H9 (cell line): ENCODE measurements around the gene ITGB2. TPM values are rescaled to one million over a fixed set of nuclear protein-coding genes. Genes with fewer than 3 reads are reported as not detected.
A peak's percentile ranks its signal among the peaks of the same experiment; 100 is the strongest.

Experiments
- DNase-seq: peaks from one replicate; pipeline ENCODE4 v3.0.0-alpha.2; 2017
- H2AFZ ChIP-seq: one replicate; pipeline ENCODE4 v1.6.1; 2013; ENCODE audit warnings: mild to moderate bottlenecking, low read length, control low read depth, moderate library complexity
- H2AK5ac ChIP-seq: 2 replicates; pipeline ENCODE4 v1.6.1; 2013; ENCODE audit warnings: low read length, control low read depth, mixed read lengths; ENCODE audit not compliant: insufficient read length
- H2BK120ac ChIP-seq: one replicate; pipeline ENCODE4 v1.6.1; 2013; ENCODE audit warnings: low read depth, mild to moderate bottlenecking, low read length, control low read depth, inconsistent platforms; ENCODE audit not compliant: poor library complexity, severe bottlenecking
- H2BK12ac ChIP-seq: 2 replicates; pipeline ENCODE4 v1.6.1; 2013; ENCODE audit warnings: low read length, control low read depth, mixed read lengths, low read depth; ENCODE audit not compliant: insufficient read length
- H2BK15ac ChIP-seq: 2 replicates; pipeline ENCODE4 v1.6.1; 2013; ENCODE audit warnings: low read depth, low read length, control low read depth
- H2BK20ac ChIP-seq: one replicate; pipeline ENCODE4 v1.6.1; 2013; ENCODE audit warnings: low read depth, mild to moderate bottlenecking, low read length, control low read depth, inconsistent platforms; ENCODE audit not compliant: poor library complexity, severe bottlenecking
- H2BK5ac ChIP-seq: 2 replicates; pipeline ENCODE4 v1.6.1; 2013; ENCODE audit warnings: low read length, control low read depth, mixed read lengths; ENCODE audit not compliant: insufficient read length
- H3K14ac ChIP-seq: 2 replicates; pipeline ENCODE4 v1.6.1; 2013; ENCODE audit warnings: low read length, control low read depth; ENCODE audit not compliant: insufficient read depth
- H3K18ac ChIP-seq: 2 replicates; pipeline ENCODE4 v1.6.1; 2013; ENCODE audit warnings: low read depth, mild to moderate bottlenecking, mixed read lengths, low read length, control low read depth; ENCODE audit not compliant: insufficient read length
- H3K23ac ChIP-seq: 2 replicates; pipeline ENCODE4 v1.6.1; 2013; ENCODE audit warnings: low read length, control low read depth, mixed read lengths, low read depth; ENCODE audit not compliant: insufficient read length
- H3K23me2 ChIP-seq: 2 replicates; pipeline ENCODE4 v1.6.1; 2013; ENCODE audit warnings: low read depth, mild to moderate bottlenecking, mixed read lengths, low read length, control low read depth; ENCODE audit not compliant: insufficient read length, poor library complexity, severe bottlenecking
- H3K27ac ChIP-seq: 2 replicates; pipeline ENCODE4 v1.5.1; 2013; ENCODE audit warnings: low read length, control low read depth, mixed read lengths, low read depth; ENCODE audit not compliant: insufficient read length
- H3K27me3 ChIP-seq: 2 replicates; pipeline ENCODE4 v1.6.1; 2013; ENCODE audit warnings: low read length, control low read depth, inconsistent platforms; ENCODE audit not compliant: insufficient read depth
- H3K4ac ChIP-seq: 2 replicates; pipeline ENCODE4 v1.6.1; 2013; ENCODE audit warnings: low read depth, mild to moderate bottlenecking, control low read depth, inconsistent platforms, low read length, moderate library complexity
- H3K4me1 ChIP-seq: 2 replicates; pipeline ENCODE4 v1.6.1; 2013; ENCODE audit warnings: low read length, control low read depth, inconsistent platforms; ENCODE audit not compliant: insufficient read depth
- H3K4me2 ChIP-seq: 2 replicates; pipeline ENCODE4 v1.6.1; 2013; ENCODE audit warnings: low read length, control low read depth, mixed read lengths; ENCODE audit not compliant: insufficient read length, insufficient read depth
- H3K56ac ChIP-seq: 2 replicates; pipeline ENCODE4 v1.6.1; 2013; ENCODE audit warnings: low read depth, mild to moderate bottlenecking, mixed read lengths, low read length, control low read depth; ENCODE audit not compliant: insufficient read length
- H3K79me1 ChIP-seq: 2 replicates; pipeline ENCODE4 v1.6.1; 2013; ENCODE audit warnings: low read depth, mild to moderate bottlenecking, moderate library complexity, low read length, control low read depth, inconsistent platforms; ENCODE audit not compliant: insufficient read depth, poor library complexity, severe bottlenecking
- H3K79me2 ChIP-seq: 2 replicates; pipeline ENCODE4 v1.6.1; 2013; ENCODE audit warnings: low read length, control low read depth, inconsistent platforms; ENCODE audit not compliant: insufficient read depth
- H3K9ac ChIP-seq: 2 replicates; pipeline ENCODE4 v1.6.1; 2013; ENCODE audit warnings: low read length, control low read depth, mixed read lengths; ENCODE audit not compliant: insufficient read length; ENCODE audit errors: extremely low read depth
- H3K9me3 ChIP-seq: one replicate; pipeline ENCODE4 v1.6.1; 2013; ENCODE audit warnings: low read depth, low read length, inconsistent platforms; ENCODE audit not compliant: control insufficient read depth
- H3T11ph ChIP-seq: one replicate; pipeline ENCODE4 v1.6.1; 2013; ENCODE audit warnings: mild to moderate bottlenecking, low read length, control low read depth, inconsistent platforms
- H4K20me1 ChIP-seq: one replicate; pipeline ENCODE4 v1.6.1; 2013; ENCODE audit not compliant: control insufficient read depth, insufficient read length, insufficient read depth
- H4K5ac ChIP-seq: 2 replicates; pipeline ENCODE4 v1.6.1; 2013; ENCODE audit warnings: low read depth, mild to moderate bottlenecking, mixed read lengths, low read length, control low read depth; ENCODE audit not compliant: insufficient read length
- H4K8ac ChIP-seq: replicated peaks from 2 replicates; pipeline ENCODE4 v1.6.1; 2013; ENCODE audit warnings: low read length, control low read depth, mixed read lengths, low read depth; ENCODE audit not compliant: insufficient read length
- H4K91ac ChIP-seq: 2 replicates; pipeline ENCODE4 v1.6.1; 2013; ENCODE audit warnings: low read depth, mild to moderate bottlenecking, moderate library complexity, mixed read lengths, low read length, control low read depth; ENCODE audit not compliant: insufficient read length
- H3K27ac Mint-ChIP-seq, 3 experiments: 2 replicates in 2 of 3; 3 replicates in 1 of 3; pipeline ENCODE4 v1.8.0; 2020 to 2021; ENCODE audit warnings: mixed read lengths in 3 of 3, mild to moderate bottlenecking in 1 of 3, moderate library complexity in 1 of 3
- H3K27me3 Mint-ChIP-seq: 2 replicates; pipeline ENCODE4 v1.8.0; 2021; ENCODE audit warnings: low read depth, mild to moderate bottlenecking, moderate library complexity, mixed read lengths
- H3K36me3 Mint-ChIP-seq, 3 experiments: 2 replicates in 2 of 3; 3 replicates in 1 of 3; pipeline ENCODE4 v1.8.0; 2020 to 2021; ENCODE audit warnings: low read depth in 3 of 3, mixed read lengths in 3 of 3; ENCODE audit not compliant: insufficient read depth in 1 of 3
- H3K4me1 Mint-ChIP-seq, 2 experiments: 2 replicates each; pipeline ENCODE4 v1.8.0; 2020; ENCODE audit warnings: mixed read lengths in 2 of 2
- H3K4me3 Mint-ChIP-seq, 2 experiments: 2 replicates in 1 of 2; 3 replicates in 1 of 2; pipeline ENCODE4 v1.8.0; 2020 to 2021; ENCODE audit warnings: mild to moderate bottlenecking in 2 of 2, mixed read lengths in 2 of 2, moderate library complexity in 1 of 2
- H3K9me3 Mint-ChIP-seq, 2 experiments: 2 replicates in 1 of 2; 3 replicates in 1 of 2; pipeline ENCODE4 v1.8.0; 2020; ENCODE audit warnings: mild to moderate bottlenecking in 2 of 2, mixed read lengths in 2 of 2, moderate library complexity in 1 of 2
- WGBS: extraction: QIAGEN DNeasy Blood & Tissue Kit; methylation state at CpG from one replicate; pipeline ENCODE4 v1.1.7; 2013; ENCODE audit warnings: missing lambda C conversion rate, low lambda C conversion rate, mixed read lengths; ENCODE audit not compliant: insufficient read length; ENCODE audit errors: extremely low coverage; 5-methylcytosine and 5-hydroxymethylcytosine counted together
- total RNA-seq: library from RNA; stranded (reverse); gene quantifications from 2 replicates; pipeline ENCODE4 v1.2.1, GENCODE V29; 2021
- TF ChIP-seq, protein P1 (sequence below): fragments of 200-600 bp; sonication (generic); conservative IDR thresholded peaks from 3 replicates; pipeline ENCODE4 v1.8.0; 2021; ENCODE audit warnings: antibody characterized with exemption, mild to moderate bottlenecking

ITGB2 gene
- total RNA-seq, 1 experiment from 2014 or later: 1.1 TPM

DNA sequence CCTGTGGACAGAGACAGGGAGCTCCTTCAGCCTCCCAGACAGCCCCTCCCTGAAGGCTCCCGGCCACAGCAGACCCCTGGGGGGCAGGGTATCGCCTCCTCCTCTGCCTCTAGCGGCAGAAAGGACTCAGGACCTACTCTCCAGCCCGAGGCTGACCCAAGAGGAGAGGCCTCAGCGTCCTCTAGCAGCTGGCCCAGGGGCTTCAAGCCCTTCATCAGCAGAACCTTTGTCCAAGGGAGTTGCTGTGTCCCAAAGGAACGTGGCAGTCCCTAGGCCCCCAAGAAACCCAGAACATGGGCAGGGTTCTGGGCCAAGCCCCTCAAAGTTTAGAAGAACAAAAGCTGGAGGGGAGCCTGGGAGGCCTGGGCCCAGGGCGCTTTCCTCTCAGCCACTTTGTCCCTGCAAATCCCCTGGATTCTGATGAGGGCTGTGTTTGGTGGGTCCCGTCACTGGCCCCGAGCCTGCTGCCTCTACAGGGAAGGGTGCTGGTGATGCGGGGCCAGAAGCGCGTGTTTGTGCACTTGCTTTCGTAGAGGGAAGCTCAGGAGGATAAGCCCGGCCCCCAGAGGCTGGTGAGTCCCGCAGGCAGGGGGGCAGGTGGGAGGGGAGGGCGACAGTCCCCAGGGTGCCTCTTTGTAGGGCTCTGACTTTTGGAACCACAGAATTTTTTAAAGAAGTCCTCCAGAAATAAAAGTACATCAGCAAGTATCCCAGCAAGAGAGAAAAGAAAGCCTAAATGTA is 13.3 kb downstream of the ITGB2 start:
- Mint-ChIP-seq H3K9me3 (peaks cover 0 to 4% of the 10 kb centered on the region in 2 experiments; a peak in 2 of 5 replicates), H3K4me3 (no peak overlapping the region), H3K4me1 (peaks cover 0 to 12% of the 10 kb centered on the region in 2 experiments; a peak in 2 of 4 replicates), H3K27me3 (peaks cover 5% of the 10 kb centered on the region), H3K36me3 (no peaks in the 10 kb centered on the region), H3K27ac (no peak overlapping the region; a peak in 1 of 7 replicates)
- Histone ChIP-seq H3T11ph (no peak overlapping the region), H2BK15ac (no peak overlapping the region), H4K91ac (no peak overlapping the region), H3K27ac (no peak overlapping the region), H3K79me2 (no peaks in the 10 kb centered on the region), H3K27me3 (no peaks in the 10 kb centered on the region), H3K4me1 (no peaks in the 10 kb centered on the region), H3K9ac (no peak overlapping the region), H4K8ac (no peak overlapping the region), H3K56ac (no peak overlapping the region), H3K23ac (no peak overlapping the region), H2BK12ac (no peak overlapping the region), H2AK5ac (no peak overlapping the region), H3K14ac (no peak overlapping the region; the same call in 1 of the 2 replicates), H2BK120ac (no peak overlapping the region), H3K18ac (no peak overlapping the region), H3K9me3 (no peaks in the 10 kb centered on the region), H4K5ac (no peak overlapping the region), H2BK5ac (no peak overlapping the region), H2AFZ (no peak overlapping the region), H3K79me1 (no peaks in the 10 kb centered on the region), H3K4me2 (no peak overlapping the region), H2BK20ac (no peak overlapping the region), H3K23me2 (no peaks in the 10 kb centered on the region), H4K20me1 (peaks cover 3% of the 10 kb centered on the region), H3K4ac (no peak overlapping the region)
- TF ChIP-seq, protein P1, sequence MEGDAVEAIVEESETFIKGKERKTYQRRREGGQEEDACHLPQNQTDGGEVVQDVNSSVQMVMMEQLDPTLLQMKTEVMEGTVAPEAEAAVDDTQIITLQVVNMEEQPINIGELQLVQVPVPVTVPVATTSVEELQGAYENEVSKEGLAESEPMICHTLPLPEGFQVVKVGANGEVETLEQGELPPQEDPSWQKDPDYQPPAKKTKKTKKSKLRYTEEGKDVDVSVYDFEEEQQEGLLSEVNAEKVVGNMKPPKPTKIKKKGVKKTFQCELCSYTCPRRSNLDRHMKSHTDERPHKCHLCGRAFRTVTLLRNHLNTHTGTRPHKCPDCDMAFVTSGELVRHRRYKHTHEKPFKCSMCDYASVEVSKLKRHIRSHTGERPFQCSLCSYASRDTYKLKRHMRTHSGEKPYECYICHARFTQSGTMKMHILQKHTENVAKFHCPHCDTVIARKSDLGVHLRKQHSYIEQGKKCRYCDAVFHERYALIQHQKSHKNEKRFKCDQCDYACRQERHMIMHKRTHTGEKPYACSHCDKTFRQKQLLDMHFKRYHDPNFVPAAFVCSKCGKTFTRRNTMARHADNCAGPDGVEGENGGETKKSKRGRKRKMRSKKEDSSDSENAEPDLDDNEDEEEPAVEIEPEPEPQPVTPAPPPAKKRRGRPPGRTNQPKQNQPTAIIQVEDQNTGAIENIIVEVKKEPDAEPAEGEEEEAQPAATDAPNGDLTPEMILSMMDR: peak; percentile 39
- no CpG with 5 or more reads among the region's 16 CpGs for WGBS
- DNase-seq: no peak
